Measurements from ENCODE around the gene FAM174C. TPM values are rescaled to one million over a fixed set of nuclear protein-coding genes. Genes with fewer than 3 reads are reported as not detected.

Gene FAM174C
- total and polyA plus RNA-seq, 4 donors = 14.6 to 79.8 (median 33.8) TPM

DNA sequence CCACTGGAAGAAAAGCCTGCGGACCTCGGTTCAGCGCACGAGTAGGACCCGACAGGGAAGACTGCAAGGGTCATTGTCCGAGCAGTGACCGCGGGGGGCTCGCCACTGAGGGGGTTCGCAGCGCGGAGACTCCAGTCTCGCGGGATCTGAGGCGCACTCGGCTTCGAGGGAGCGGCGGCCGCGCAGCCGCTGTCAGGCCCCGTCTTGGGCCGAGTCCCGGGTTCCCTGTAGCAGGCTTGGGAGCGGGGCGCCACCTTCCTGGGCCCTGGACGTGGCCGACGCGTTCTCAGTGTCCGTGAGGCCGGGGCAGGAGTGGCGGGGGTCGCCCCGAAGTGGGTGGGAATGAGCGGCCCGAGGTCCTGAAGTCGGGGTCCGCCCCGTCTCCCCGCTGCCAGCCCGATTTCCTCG, 474 bp upstream of the FAM174C start (continued):
- TF ChIP-seq JUND (IDR thresholded peaks at IDR 0.05) (no peak), CTCF (IDR thresholded peaks at IDR 0.05; ENCODE audit: low read depth, low read length, missing input control) (no peak), ATF3 (IDR thresholded peaks at IDR 0.05) (no peak), YY1 (IDR thresholded peaks at IDR 0.05) (no peak), RXRA (IDR thresholded peaks at IDR 0.05) (no peak), NR2F2 (IDR thresholded peaks at IDR 0.05) (no peak), FOXA2 (IDR thresholded peaks at IDR 0.05) (no peak), HNF4G (IDR thresholded peaks at IDR 0.05) (no peak), GABPA (IDR thresholded peaks at IDR 0.05 in 1 of 2, conservative IDR thresholded peaks at IDR 0.05 in 1 of 2) (no peak), EGR1 (IDR thresholded peaks at IDR 0.05; ENCODE audit: low read depth in 2 of 2) (no peak)

DNA sequence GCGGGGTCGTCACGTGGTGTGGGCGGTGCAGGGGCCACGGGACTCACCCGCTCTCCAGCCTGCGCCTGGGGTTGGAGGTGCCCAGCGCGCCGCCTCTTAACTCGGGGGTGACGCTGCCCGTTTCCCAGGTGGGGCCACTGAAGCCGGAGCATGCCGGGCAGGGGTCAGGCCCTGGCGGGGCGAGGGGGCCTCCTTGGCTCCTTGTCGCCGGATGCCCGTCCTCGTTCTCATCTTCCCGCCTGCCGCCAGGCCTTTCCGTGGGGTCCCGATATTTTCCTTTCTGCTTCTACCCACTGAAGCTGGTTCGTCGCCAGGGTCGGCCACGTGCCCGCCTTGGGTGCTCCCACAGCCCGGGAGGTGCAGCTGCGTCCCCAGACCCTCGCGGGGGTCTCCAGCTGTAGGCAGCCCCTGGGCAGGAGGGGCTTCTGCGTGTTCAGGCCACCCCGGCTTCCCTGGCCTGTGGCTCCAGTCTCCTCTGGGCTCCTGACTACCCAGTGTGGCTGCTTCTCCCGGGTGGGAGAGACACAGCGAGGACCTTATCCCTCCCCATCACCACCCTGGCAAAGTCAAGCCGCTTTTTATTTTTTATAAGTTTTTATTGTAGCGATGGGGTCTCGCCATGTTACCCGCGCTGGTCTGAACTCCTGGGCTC, 772 bp downstream of the FAM174C start:
- TF ChIP-seq SP1 (IDR thresholded peaks at IDR 0.05) (peak; percentile 6), RAD21 (IDR thresholded peaks at IDR 0.05) (no peak)
- WGBS = 13% methylated on average over 42 of the region's 43 CpGs
- Histone ChIP-seq H3K4me3 (ENCODE audit: low read depth in 1 of 3, low read length in 3 of 3) (peak overlapping the region; percentile 42 to 66 (median 63)), H3K4me1 (ENCODE audit: control insufficient read depth in 4 of 4, insufficient read depth in 4 of 4, low read length in 3 of 4) (peaks cover 20 to 60% (median 50%) of the 10 kb centered on the region in 4 donors), H3K9ac (ENCODE audit: low read depth in 1 of 2, low read length in 2 of 2) (peak overlapping the region; percentile 0 to 90), H3K27me3 (ENCODE audit: control insufficient read depth in 4 of 4, insufficient read depth in 4 of 4, low read length in 3 of 4) (no peaks in the 10 kb centered on the region), H3K9me3 (ENCODE audit: control insufficient read depth in 4 of 4, low read length in 3 of 4) (no peaks in the 10 kb centered on the region), H3K27ac (ENCODE audit: low read depth in 1 of 2, low read length in 2 of 2) (peak overlapping the region; percentile 89 to 98), H3K36me3 (ENCODE audit: control insufficient read depth in 4 of 4, insufficient read depth in 3 of 4, low read depth in 1 of 4, low read length in 3 of 4) (peaks cover 18 to 32% (median 23%) of the 10 kb centered on the region in 4 donors)
- DNase-seq (ENCODE audit: low spot score) = no peak

GRCh38 chr19:1276628-1277022, 1.3 kb downstream of the FAM174C start:
- peak overlapping the region in 1 of 2 donors; percentile 90 for H3K9ac ChIP-seq (ENCODE audit: low read depth in 1 of 2, low read length in 2 of 2)
- H3K27ac ChIP-seq (ENCODE audit: low read depth in 1 of 2, low read length in 2 of 2) = no peak overlapping the region
- no peaks in the 10 kb centered on the region for H3K27me3 ChIP-seq (ENCODE audit: control insufficient read depth in 4 of 4, insufficient read depth in 4 of 4, low read length in 3 of 4)
- H3K4me1 ChIP-seq (ENCODE audit: control insufficient read depth in 4 of 4, insufficient read depth in 4 of 4, low read length in 3 of 4) = peaks cover 16 to 55% (median 44%) of the 10 kb centered on the region in 4 donors
- no peaks in the 10 kb centered on the region for H3K9me3 ChIP-seq (ENCODE audit: control insufficient read depth in 4 of 4, low read length in 3 of 4)
- peaks cover 18 to 28% (median 21%) of the 10 kb centered on the region in 4 donors for H3K36me3 ChIP-seq (ENCODE audit: control insufficient read depth in 4 of 4, insufficient read depth in 3 of 4, low read depth in 1 of 4, low read length in 3 of 4)
- no peak for DNase-seq (ENCODE audit: low spot score)
- H3K4me3 ChIP-seq (ENCODE audit: low read depth in 1 of 3, low read length in 3 of 3) = no peak overlapping the region
- TF ChIP-seq MAX (IDR thresholded peaks at IDR 0.05) (no peak), JUND (IDR thresholded peaks at IDR 0.05) (no peak), RAD21 (IDR thresholded peaks at IDR 0.05) (no peak), TAF1 (conservative IDR thresholded peaks at IDR 0.05) (no peak), ATF3 (IDR thresholded peaks at IDR 0.05) (no peak), SP1 (IDR thresholded peaks at IDR 0.05) (no peak), HNF4A (conservative IDR thresholded peaks at IDR 0.05) (no peak)
- 74% methylated on average over 10 of the region's 10 CpGs for WGBS

Data from liver (tissue), 9 donors.